WI38 (cell line): ENCODE measurements around the gene SFSWAP.

Experiments used
- H3K4me3 ChIP-seq: 2 replicates; pipeline ENCODE4 v1.5.1; 2011; ENCODE audit warnings: low read depth, mild to moderate bottlenecking, control low read depth, low read length
- TF ChIP-seq, protein P1 (sequence below): IDR thresholded peaks from 2 replicates; pipeline ENCODE4 v1.5.1; 2012; ENCODE audit warnings: low read depth, mild to moderate bottlenecking, control low read depth, low read length

The SFSWAP gene

DNA sequence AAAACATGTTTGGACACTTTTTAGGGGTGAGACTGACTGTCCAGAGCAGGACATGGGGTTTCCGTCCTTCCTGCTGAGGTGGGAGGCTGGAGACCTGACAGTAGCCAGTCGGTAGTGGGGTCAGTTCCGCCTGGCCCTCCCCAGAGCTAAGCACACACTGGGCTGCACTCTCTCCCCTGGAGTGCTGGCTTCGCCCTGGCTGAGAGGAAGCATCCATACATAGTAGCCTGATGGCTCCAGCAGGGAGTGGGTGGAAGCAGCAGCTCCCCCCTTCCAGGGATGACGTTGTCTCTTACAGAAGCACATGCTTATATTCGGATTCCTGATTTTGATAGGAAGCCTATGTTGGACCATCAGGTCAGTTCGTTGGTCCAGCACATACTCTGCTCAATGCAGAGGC lies 40.4 kb downstream of the SFSWAP start:
- TF ChIP-seq, protein P1, sequence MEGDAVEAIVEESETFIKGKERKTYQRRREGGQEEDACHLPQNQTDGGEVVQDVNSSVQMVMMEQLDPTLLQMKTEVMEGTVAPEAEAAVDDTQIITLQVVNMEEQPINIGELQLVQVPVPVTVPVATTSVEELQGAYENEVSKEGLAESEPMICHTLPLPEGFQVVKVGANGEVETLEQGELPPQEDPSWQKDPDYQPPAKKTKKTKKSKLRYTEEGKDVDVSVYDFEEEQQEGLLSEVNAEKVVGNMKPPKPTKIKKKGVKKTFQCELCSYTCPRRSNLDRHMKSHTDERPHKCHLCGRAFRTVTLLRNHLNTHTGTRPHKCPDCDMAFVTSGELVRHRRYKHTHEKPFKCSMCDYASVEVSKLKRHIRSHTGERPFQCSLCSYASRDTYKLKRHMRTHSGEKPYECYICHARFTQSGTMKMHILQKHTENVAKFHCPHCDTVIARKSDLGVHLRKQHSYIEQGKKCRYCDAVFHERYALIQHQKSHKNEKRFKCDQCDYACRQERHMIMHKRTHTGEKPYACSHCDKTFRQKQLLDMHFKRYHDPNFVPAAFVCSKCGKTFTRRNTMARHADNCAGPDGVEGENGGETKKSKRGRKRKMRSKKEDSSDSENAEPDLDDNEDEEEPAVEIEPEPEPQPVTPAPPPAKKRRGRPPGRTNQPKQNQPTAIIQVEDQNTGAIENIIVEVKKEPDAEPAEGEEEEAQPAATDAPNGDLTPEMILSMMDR, result no peak
- no peak overlapping the region for H3K4me3 ChIP-seq

DNA sequence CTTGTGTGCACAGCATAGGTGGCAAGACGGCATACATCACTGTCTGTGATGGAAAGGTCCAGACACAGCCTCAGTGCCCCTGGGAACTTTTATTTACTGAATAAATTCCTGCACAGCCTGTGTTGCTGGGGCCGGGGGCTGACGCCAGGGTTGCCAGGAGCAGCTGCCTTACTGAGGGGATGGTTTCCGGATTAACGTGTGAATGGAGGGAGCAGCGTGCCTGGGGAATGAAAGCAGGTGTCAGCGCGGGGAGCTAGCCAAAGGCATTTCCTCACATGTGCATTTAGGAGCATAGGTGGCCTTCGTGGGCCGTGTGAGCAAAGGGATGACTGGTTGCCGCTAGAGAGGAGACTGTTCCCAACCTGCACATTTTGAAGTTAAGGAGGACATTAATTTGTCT lies 41.6 kb downstream of the SFSWAP start:
- TF ChIP-seq, protein P1, result no peak
- H3K4me3 ChIP-seq, result no peak overlapping the region

DNA sequence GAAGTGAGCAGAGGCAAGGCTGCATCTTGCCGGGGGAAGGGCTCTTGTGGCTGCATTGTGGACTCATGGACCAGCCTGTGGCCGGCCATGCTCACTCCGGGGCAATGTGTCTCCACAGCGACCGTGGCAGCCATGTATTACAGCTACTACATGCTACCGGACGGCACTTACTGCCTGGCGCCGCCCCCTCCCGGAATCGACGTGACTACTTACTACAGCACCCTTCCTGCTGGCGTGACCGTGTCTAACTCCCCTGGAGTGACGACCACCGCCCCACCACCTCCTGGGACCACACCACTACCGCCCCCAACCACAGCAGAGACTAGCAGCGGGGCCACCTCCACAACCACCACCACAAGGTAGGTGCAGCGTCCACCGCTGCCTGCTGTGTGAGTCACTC lies 42.1 kb downstream of the SFSWAP start:
- H3K4me3 ChIP-seq, result no peak overlapping the region
- TF ChIP-seq, protein P1, result no peak

DNA sequence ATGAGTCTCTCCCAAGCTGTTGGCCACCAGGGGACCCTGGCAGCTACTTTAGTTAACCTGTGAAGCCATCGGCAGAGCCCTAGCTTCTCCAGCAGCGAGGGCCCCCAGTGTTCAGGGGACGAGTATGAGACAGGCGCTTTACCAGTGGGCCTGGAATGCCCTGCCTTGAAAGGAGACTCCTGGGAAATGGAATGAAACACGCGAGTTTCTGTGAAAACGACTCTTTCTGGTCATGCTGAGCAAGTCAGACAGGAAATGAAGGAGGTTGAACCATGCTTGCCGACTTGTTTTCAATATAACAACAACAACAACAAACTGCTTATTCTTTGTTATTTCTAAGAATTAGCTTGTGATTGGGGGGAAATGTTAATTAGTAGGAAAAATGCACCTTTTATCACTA lies 42.9 kb downstream of the SFSWAP start:
- no peak overlapping the region for H3K4me3 ChIP-seq
- TF ChIP-seq, protein P1, result no peak

DNA sequence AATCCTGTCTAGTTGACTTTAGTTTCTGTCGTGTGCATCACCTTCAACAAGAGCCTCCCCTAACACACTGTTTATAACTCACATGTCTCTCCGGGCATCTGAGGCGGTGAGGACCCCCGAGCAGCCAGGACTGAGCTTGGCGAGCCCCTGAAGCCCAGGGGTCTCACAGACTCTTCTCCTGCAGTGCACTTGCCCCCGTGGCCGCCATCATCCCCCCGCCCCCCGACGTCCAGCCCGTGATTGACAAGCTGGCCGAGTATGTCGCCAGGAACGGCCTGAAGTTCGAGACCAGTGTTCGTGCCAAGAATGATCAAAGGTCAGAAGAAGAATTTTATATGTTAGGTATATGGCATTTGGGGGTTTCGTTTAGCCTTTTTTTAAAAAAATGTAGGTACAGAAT lies 43.3 kb downstream of the SFSWAP start:
- no peak overlapping the region for H3K4me3 ChIP-seq
- TF ChIP-seq, protein P1, result no peak

DNA sequence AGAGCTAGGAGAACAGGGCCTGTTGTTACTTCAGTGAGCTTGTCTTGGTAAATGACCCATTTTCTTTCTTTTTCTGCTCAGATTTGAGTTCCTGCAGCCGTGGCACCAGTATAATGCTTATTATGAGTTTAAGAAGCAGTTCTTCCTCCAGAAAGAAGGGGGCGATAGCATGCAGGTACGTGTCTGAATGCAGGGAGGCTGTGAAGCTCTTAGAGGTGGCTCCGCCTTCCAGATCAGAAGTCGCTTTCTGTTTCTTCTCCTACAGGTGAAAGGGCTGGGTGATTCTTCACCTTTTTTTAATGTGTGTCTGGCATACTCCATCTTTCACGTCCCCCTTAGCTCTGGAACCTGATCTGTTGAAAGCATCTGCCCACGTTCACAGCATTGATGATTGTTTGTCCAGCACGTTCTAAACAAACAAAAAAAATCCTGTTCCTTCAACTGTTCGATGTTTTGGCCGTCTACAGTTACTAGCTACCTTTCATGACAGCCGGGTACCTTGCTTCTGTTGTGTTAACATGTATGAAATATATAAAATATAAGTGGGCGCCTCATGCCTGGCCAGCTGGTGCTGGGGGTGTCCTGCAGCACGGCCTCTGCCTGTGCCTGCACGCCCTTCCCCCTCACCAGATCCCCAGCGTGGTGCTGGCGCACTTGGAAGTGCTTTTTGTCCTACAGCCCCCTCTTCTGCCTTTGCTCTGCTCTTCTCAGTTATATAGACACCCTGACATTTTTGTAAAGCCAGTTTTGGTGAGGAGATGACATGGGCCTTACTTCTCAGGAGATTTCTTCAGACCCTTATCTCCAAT lies 44.6 kb downstream of the SFSWAP start:
- H3K4me3 ChIP-seq, result no peak overlapping the region
- TF ChIP-seq, protein P1, result no peak

DNA sequence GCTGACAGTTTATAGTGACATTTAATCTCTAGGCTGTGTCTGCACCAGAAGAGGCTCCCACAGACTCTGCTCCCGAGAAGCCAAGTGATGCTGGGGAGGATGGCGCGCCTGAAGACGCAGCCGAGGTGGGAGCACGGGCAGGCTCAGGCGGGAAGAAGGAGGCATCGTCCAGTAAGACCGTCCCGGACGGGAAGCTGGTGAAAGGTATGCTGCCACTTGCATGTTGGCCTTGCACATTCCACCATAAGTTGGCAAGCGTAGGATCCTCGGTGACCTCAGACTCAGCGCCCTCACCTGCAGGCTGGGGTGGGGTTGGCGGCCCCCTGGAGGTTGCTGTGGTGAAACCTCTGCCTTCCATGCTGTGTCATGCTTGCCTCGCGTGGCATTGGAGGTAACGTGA lies 45.6 kb downstream of the SFSWAP start:
- TF ChIP-seq, protein P1, result no peak
- no peak overlapping the region for H3K4me3 ChIP-seq
